K562 (cell line): Measurements from ENCODE around the gene APCDD1. TPM values are rescaled to one million over a fixed set of nuclear protein-coding genes. Genes with fewer than 3 reads are reported as not detected.

Experiments used
- ATAC-seq: fragments of 200-7000 bp; cut with Tn5 transposase; 3 replicates; pipeline ENCODE4 v1.9.1; 2020; ENCODE audit warnings: moderate library complexity
- BruUV-seq: library from RNA; stranded (reverse); fragments of 400-500 nt; replicated peaks from 2 replicates; lab custom pipeline; 2021; lab: Mats Ljungman, UMichigan
- CTCF ChIA-PET: fragments of 300-600 bp; formaldehyde crosslinking; extraction: SDS; loops from one replicate; lab custom pipeline; 2021; ENCODE audit warnings: low intra/inter-chr PET ratio; lab: Yijun Ruan, JAX
- POLR2A ChIA-PET: fragments of 300-600, 350-650 bp; sonication (Branson Sonifier 250); formaldehyde crosslinking; extraction: SDS; loops from one replicate; lab custom pipeline; 2021; ENCODE audit warnings: antibody characterized with exemption, inconsistent platforms; lab: Yijun Ruan, JAX
- DNase-seq, 4 experiments: peaks; one replicate each; pipeline versions ENCODE4 v3.0.0 to v3.0.0-alpha.2; 2011 to 2018; ENCODE audit warnings: low spot score in 3 of 4, mixed read lengths in 3 of 4; ENCODE audit errors: extremely low read depth in 1 of 4
- FAIRE-seq: peaks from 2 replicates; lab custom pipeline; 2011; peaks lifted over from hg19 to GRCh38; lab: Jason Lieb, UNC
- H2AFZ ChIP-seq: 2 replicates; pipeline ENCODE4 v1.6.0; 2011; ENCODE audit warnings: low read depth, low read length, control low read depth, inconsistent platforms
- H3K27ac ChIP-seq: fragments of 200-600 bp; 3 replicates; pipeline ENCODE4 v1.8.0; 2011; ENCODE audit warnings: low read depth, mild to moderate bottlenecking, control low read depth, inconsistent platforms, low read length, moderate library complexity, mixed read lengths; ENCODE audit errors: extremely low read depth
- H3K27me3 ChIP-seq, 2 experiments: fragments of 300-600 bp in 1 of 2; 2 replicates in 1 of 2; 3 replicates in 1 of 2; pipeline versions ENCODE4 v1.6.0 to v1.8.0; 2011; ENCODE audit warnings: inconsistent platforms in 2 of 2, low read length in 2 of 2, mild to moderate bottlenecking in 1 of 2, mixed read lengths in 1 of 2, moderate library complexity in 1 of 2; ENCODE audit not compliant: control insufficient read depth in 2 of 2, insufficient read depth in 2 of 2
- H3K36me3 ChIP-seq: fragments of 300-600 bp; 3 replicates; pipeline ENCODE4 v1.8.0; 2011; ENCODE audit warnings: mild to moderate bottlenecking, low read length, inconsistent platforms; ENCODE audit not compliant: control insufficient read depth, insufficient read depth
- H3K4me1 ChIP-seq, 2 experiments: fragments of 200-600 bp in 1 of 2; replicated peaks in 1 of 2; 2 replicates in 1 of 2; 3 replicates in 1 of 2; pipeline versions ENCODE4 v1.5.1 to v1.8.0; 2011; ENCODE audit warnings: inconsistent platforms in 2 of 2, low read length in 2 of 2, mild to moderate bottlenecking in 1 of 2, mixed read lengths in 1 of 2, moderate library complexity in 1 of 2; ENCODE audit not compliant: control insufficient read depth in 2 of 2, insufficient read depth in 2 of 2
- H3K4me2 ChIP-seq: 2 replicates; pipeline ENCODE4 v1.6.1; 2011; ENCODE audit warnings: low read length, control low read depth, inconsistent platforms, mixed read lengths; ENCODE audit not compliant: insufficient read depth
- H3K4me3 ChIP-seq: fragments of 200-600 bp; sonication (generic), shearing (Covaris generic); 2 replicates; pipeline ENCODE4 v1.5.1; 2016; ENCODE audit warnings: control low read depth, inconsistent platforms
- H3K79me2 ChIP-seq: fragments of 200-600 bp; 3 replicates; pipeline ENCODE4 v1.8.0; 2011; ENCODE audit warnings: low read length, inconsistent platforms; ENCODE audit not compliant: control insufficient read depth, insufficient read depth
- H3K9ac ChIP-seq, 2 experiments: 2 replicates each; pipeline versions ENCODE4 v1.6.0 to v1.6.1; 2011; ENCODE audit warnings: low read depth in 2 of 2, low read length in 2 of 2, control low read depth in 1 of 2, inconsistent platforms in 1 of 2, mild to moderate bottlenecking in 1 of 2, mixed read lengths in 1 of 2; ENCODE audit not compliant: insufficient read depth in 1 of 2
- H3K9me1 ChIP-seq: one replicate; pipeline ENCODE4 v1.6.0; 2011; ENCODE audit warnings: inconsistent platforms, mild to moderate bottlenecking, low read length, moderate library complexity; ENCODE audit not compliant: control insufficient read depth, insufficient read depth
- H3K9me3 ChIP-seq: replicated peaks from 2 replicates; pipeline ENCODE4 v1.5.1; 2011; ENCODE audit warnings: low read depth, low read length, inconsistent platforms; ENCODE audit not compliant: control insufficient read depth, insufficient read depth
- H4K20me1 ChIP-seq: replicated peaks from 2 replicates; pipeline ENCODE4 v1.6.1; 2011; ENCODE audit warnings: low read length, inconsistent platforms, mixed read lengths; ENCODE audit not compliant: control insufficient read depth, insufficient read depth
- JUND ChIP-seq, 2 experiments: IDR thresholded peaks; 2 replicates in 1 of 2; 3 replicates in 1 of 2; pipeline ENCODE4 v1.6.1; 2011; ENCODE audit warnings: borderline replicate concordance in 2 of 2, low read depth in 2 of 2, low read length in 2 of 2, improper control_type of control experiment in 1 of 2, missing biosample characterization in 1 of 2, missing genetic modification characterization in 1 of 2, missing genetic modification reagents in 1 of 2
- MTF1 ChIP-seq: fragments of 250-450 bp; sonication (Bioruptor Pico); IDR thresholded peaks from 2 replicates; pipeline ENCODE4 v1.9.0; 2021; ENCODE audit warnings: moderate library complexity, mild to moderate bottlenecking, inconsistent platforms, borderline replicate concordance
- PURB ChIP-seq: sonication (generic); formaldehyde crosslinking; IDR thresholded peaks from 2 replicates; pipeline ENCODE4 v1.9.0; 2021; ENCODE audit warnings: low read depth, mild to moderate bottlenecking, missing genetic modification reagents
- RERE ChIP-seq: sonication (generic); formaldehyde crosslinking; IDR thresholded peaks from 2 replicates; pipeline ENCODE4 v1.8.0; 2023; ENCODE audit warnings: missing genetic modification reagents, mild to moderate bottlenecking, borderline replicate concordance
- SMARCC2 ChIP-seq: fragments of 450-650 bp; IDR thresholded peaks from 2 replicates; pipeline ENCODE4 v1.6.1; 2017; ENCODE audit warnings: antibody characterized with exemption, moderate library complexity, mild to moderate bottlenecking, low read depth
- U2AF2 ChIP-seq: fragments of 200-400 bp; formaldehyde crosslinking; optimal IDR thresholded peaks from 2 replicates; pipeline ENCODE3; 2017; ENCODE audit warnings: low read depth, mild to moderate bottlenecking, low read length
- WHSC1 ChIP-seq: IDR thresholded peaks from one replicate; pipeline ENCODE4 v1.6.1; 2012; ENCODE audit warnings: low read length, control low read depth, inconsistent platforms
- ZNF311 ChIP-seq: fragments of 250-450 bp; sonication (Bioruptor Pico); IDR thresholded peaks from 2 replicates; pipeline ENCODE4 v1.4.0; 2020; ENCODE audit warnings: mild to moderate bottlenecking, moderate library complexity
- WGBS: fragments of 100-300 bp; shearing (Covaris generic); methylation state at CpG from one replicate; pipeline ENCODE4 v1.1.6; 2016; ENCODE audit warnings: low coverage, mixed read lengths; ENCODE audit not compliant: insufficient coverage; ENCODE audit errors: missing lambda C conversion rate; 5-methylcytosine and 5-hydroxymethylcytosine counted together
- in situ Hi-C: fragments of 300-500 bp; cut with MboI; formaldehyde crosslinking; loops from 4 replicates; pipeline ENCODE4 v1.15.0; 2018; ENCODE audit warnings: inconsistent platforms, mixed read lengths
- intact Hi-C: fragments of 100-400 bp; cut with micrococcal nuclease; formaldehyde crosslinking; loops from 2 replicates; pipeline ENCODE4 v1.14.2; 2022
- polyA plus RNA-seq, 8 experiments: library from polyadenylated mRNA; depleted of rRNA in 4 of 8; stranded (reverse) in 5 of 8; unstranded in 3 of 8; fragments of >200 nt; fragmentation: Nextera tagmentation in 2 of 8; fragmentation: Illumina TruSeq in 1 of 8; extraction: Ambion mirVana in 2 of 8; extraction: Trizol in 1 of 8; gene quantifications; 2 replicates each; pipeline versions ENCODE4 v1.2.1 to v1.2.3, GENCODE V29; 2011 to 2014; ENCODE audit warnings: inconsistent platforms in 1 of 8, missing spikeins in 1 of 8
- total RNA-seq, 7 experiments: library from RNA; depleted of rRNA in 6 of 7; stranded (reverse); fragments of >200 nt in 6 of 7; fragmentation: Illumina TruSeq in 2 of 7; extraction: Trizol in 2 of 7; gene quantifications; 2 replicates each; pipeline versions ENCODE4 v1.2.1 to v1.2.3, GENCODE V29; 2011 to 2021; ENCODE audit warnings: low replicate concordance in 1 of 7

APCDD1 gene
- total and polyA plus RNA-seq, 9 of the 15 experiments (the other 6 are each of a cell fraction or from before 2014, with no cell fraction given): 0.07 TPM; not detected in 8

GRCh38 chr18:10463096-10463495, 8.7 kb downstream of the APCDD1 start:
- no peak overlapping the region for H3K4me3 ChIP-seq
- H3K27ac ChIP-seq: no peak overlapping the region
- H4K20me1 ChIP-seq: no peaks in the 10 kb centered on the region
- H3K36me3 ChIP-seq: no peaks in the 10 kb centered on the region
- no peaks in the 10 kb centered on the region for H3K9me3 ChIP-seq
- no peak for ATAC-seq
- FAIRE-seq: no peak
- no peaks in the 10 kb centered on the region for H3K79me2 ChIP-seq
- H3K27me3 ChIP-seq: peaks cover 8 to 10% of the 10 kb centered on the region in 2 experiments; a peak in 4 of 5 replicates
- CTCF ChIA-PET: no interaction called here
- DNase-seq: no peak
- TF ChIP-seq PURB (CRISPR knock-in tag) (no peak), MTF1 (no peak), SMARCC2 (no peak), ZNF311 (no peak), U2AF2 (no peak), WHSC1 (no peak), RERE (CRISPR knock-in tag) (no peak), JUND (IDR thresholded peaks at IDR 0.05; ENCODE audit: borderline replicate concordance, low read depth, low read length) (no peak), JUND (tag; IDR thresholded peaks at IDR 0.05; ENCODE audit: borderline replicate concordance, low read depth, low read length) (no peak)
- TF ChIP-seq, all 486 proteins: peak for 0
- WGBS: 2% methylated on average over 6 of the region's 6 CpGs
- Histone ChIP-seq H2AFZ (no peak overlapping the region), H3K4me2 (no peak overlapping the region), H3K9ac (no peak overlapping the region), H3K4me1 (no peaks in the 10 kb centered on the region), H3K9me1 (no peaks in the 10 kb centered on the region)
- intact Hi-C loops: no loop called here
- in situ Hi-C loops: no loop called here
- POLR2A ChIA-PET: no interaction called here
- BruUV-seq: no TSS peak
